Measurements from ENCODE around the gene CES3. TPM values are rescaled to one million over a fixed set of nuclear protein-coding genes. Genes with fewer than 3 reads are reported as not detected.

CES3 gene
- total and polyA plus RNA-seq, 9 of the 15 experiments (the other 6 are each of a cell fraction or from before 2014, with no cell fraction given): 0.06 to 2.2 (median 0.68) TPM

DNA sequence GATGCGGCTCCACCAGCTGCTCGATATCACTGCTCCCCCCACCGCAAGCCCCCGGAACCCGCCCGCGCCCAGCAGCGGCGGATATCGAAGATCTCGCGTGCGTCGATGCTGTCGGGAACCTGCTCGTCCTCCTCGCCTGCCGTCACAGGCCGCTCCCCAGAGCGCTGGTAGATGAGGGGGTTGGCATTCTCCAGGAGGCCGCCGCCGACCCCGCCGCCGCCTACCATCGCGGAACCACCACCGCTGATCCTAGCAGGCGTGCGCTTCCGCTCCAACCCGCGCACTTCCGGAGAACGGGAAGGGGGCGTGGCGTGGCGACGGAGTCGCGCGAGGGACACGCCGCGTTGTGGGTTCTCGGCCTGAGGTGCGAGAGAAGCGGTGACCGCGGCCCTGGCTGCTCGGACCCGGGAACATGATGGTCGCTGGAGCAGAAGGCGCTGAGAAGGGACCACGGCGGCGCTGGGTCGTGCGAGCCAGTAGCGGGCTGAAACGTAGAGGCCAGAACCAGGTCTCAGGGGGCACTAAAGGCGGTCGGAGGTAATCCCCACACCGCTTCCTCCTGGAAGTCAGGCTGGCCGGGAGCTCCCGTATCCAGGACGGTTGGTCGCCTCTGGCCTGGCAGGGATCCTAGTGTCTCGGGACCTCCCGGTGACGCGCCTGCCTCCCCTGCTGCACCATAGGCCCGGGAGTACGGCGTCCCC lies 26.8 kb upstream of the CES3 start, which contains the start of gene CIAO2B (continued):
- no peak for TF ChIP-seq ZNF699 (CRISPR knock-in tag; IDR thresholded peaks at IDR 0.05; ENCODE audit: insufficient replicate concordance)
- TF ChIP-seq, protein P1, sequence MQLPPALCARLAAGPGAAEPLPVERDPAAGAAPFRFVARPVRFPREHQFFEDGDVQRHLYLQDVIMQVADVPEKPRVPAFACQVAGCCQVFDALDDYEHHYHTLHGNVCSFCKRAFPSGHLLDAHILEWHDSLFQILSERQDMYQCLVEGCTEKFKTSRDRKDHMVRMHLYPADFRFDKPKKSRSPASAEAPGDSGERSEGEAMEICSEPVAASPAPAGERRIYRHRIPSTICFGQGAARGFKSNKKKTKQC (CRISPR knock-in tag; IDR thresholded peaks at IDR 0.05): peak; percentile 3; the same call in 1 of the 2 replicates
- no peak for TF ChIP-seq ATF4 (CRISPR knock-in tag; IDR thresholded peaks at IDR 0.05)
- peak; percentile 51 to 57; a peak in 3 of 4 replicates for TF ChIP-seq MAZ (CRISPR knock-in tag; conservative IDR thresholded peaks at IDR 0.05 in 1 of 2, IDR thresholded peaks at IDR 0.05 in 1 of 2)
- no peak for TF ChIP-seq FOXM1 (IDR thresholded peaks at IDR 0.05; ENCODE audit: low read depth)
- 0 out of 2 replicates have a peak, but pooled peaks have one; percentile 21 for TF ChIP-seq FOXM1 (CRISPR knock-in tag; IDR thresholded peaks at IDR 0.05; ENCODE audit: low read depth)
- TF ChIP-seq L3MBTL2 (IDR thresholded peaks at IDR 0.05): peak; percentile 85
- no peak for TF ChIP-seq DACH1 (IDR thresholded peaks at IDR 0.05; ENCODE audit: partially characterized antibody)
- TF ChIP-seq TEAD4 (IDR thresholded peaks at IDR 0.05; ENCODE audit: low read length): 0 out of 2 replicates have a peak, but pooled peaks have one; percentile 8
- TF ChIP-seq TEAD4 (CRISPR knock-in tag; IDR thresholded peaks at IDR 0.05; ENCODE audit: borderline replicate concordance): no peak
- peak; percentile 96 for TF ChIP-seq GABPA (tag; conservative IDR thresholded peaks at IDR 0.05; ENCODE audit: low read depth)
- TF ChIP-seq C11orf30 (IDR thresholded peaks at IDR 0.05; ENCODE audit: low read depth): peak; percentile 88
- no peak for TF ChIP-seq ZNF282 (CRISPR knock-in tag; IDR thresholded peaks at IDR 0.05)
- peak; percentile 84; the same call in 1 of the 2 replicates for TF ChIP-seq GTF2E2 (tag; IDR thresholded peaks at IDR 0.05)
- TF ChIP-seq MYNN (IDR thresholded peaks at IDR 0.05): no peak; the same call in 1 of the 2 replicates
- no peak for TF ChIP-seq MYNN (CRISPR knock-in tag; IDR thresholded peaks at IDR 0.05)
- peak; percentile 63 for TF ChIP-seq TAF1 (IDR thresholded peaks at IDR 0.05; ENCODE audit: control insufficient read depth, extremely low read depth, insufficient read depth, low read length, severe bottlenecking)
- no peak for TF ChIP-seq ZBTB1 (CRISPR knock-in tag; IDR thresholded peaks at IDR 0.05; ENCODE audit: borderline replicate concordance, low read depth)
- TF ChIP-seq U2AF1 (optimal IDR thresholded peaks at IDR 0.05; ENCODE audit: low read depth, low read length): no peak

Data from K562 (cell line).